HUES6 (cell line): ENCODE results near the gene LARGE1.

Source experiments
- H3K27ac ChIP-seq: 2 replicates; pipeline ENCODE4 v1.7.0; 2013; ENCODE audit warnings: low read depth, mild to moderate bottlenecking, low read length, inconsistent platforms
- H3K27me3 ChIP-seq: 2 replicates; pipeline ENCODE4 v1.6.1; 2013; ENCODE audit warnings: low read length; ENCODE audit not compliant: control insufficient read depth, insufficient read depth
- H3K36me3 ChIP-seq: 2 replicates; pipeline ENCODE4 v1.6.1; 2013; ENCODE audit warnings: low read length; ENCODE audit not compliant: control insufficient read depth, insufficient read depth
- H3K4me1 ChIP-seq: 2 replicates; pipeline ENCODE4 v1.6.1; 2013; ENCODE audit warnings: low read length; ENCODE audit not compliant: control insufficient read depth, insufficient read depth
- H3K4me3 ChIP-seq: 2 replicates; pipeline ENCODE4 v1.5.1; 2013; ENCODE audit warnings: low read depth, low read length
- H3K9ac ChIP-seq: one replicate; pipeline ENCODE4 v1.6.1; 2013; ENCODE audit warnings: mild to moderate bottlenecking, low read length
- H3K9me3 ChIP-seq: 2 replicates; pipeline ENCODE4 v1.6.1; 2013; ENCODE audit warnings: low read depth, low read length; ENCODE audit not compliant: control insufficient read depth, insufficient read depth

Gene LARGE1

GRCh38 chr22:33913188-33913587 is 7.1 kb downstream of the LARGE1 start:
- Histone ChIP-seq H3K9me3 (no peaks in the 10 kb centered on the region), H3K4me3 (no peak overlapping the region), H3K27ac (no peak overlapping the region), H3K9ac (no peak overlapping the region), H3K36me3 (peaks cover 9% of the 10 kb centered on the region; the same call in 1 of the 2 replicates), H3K27me3 (peaks cover 2% of the 10 kb centered on the region; the same call in 1 of the 2 replicates), H3K4me1 (peaks cover 51% of the 10 kb centered on the region)

- no peak overlapping the region for H3K4me3 ChIP-seq
- H3K9me3 ChIP-seq, result no peaks in the 10 kb centered on the region
- no peak overlapping the region for H3K27ac ChIP-seq
Observed at GRCh38 chr22:33909911-33910310, 10.4 kb downstream of the LARGE1 start.

GRCh38 chr22:33909075-33909458 is 11.2 kb downstream of the LARGE1 start:
- no peak overlapping the region for H3K27ac ChIP-seq
- H3K9me3 ChIP-seq, result no peaks in the 10 kb centered on the region
- H3K9ac ChIP-seq, result no peak overlapping the region
- peaks cover 12% of the 10 kb centered on the region; the same call in 1 of the 2 replicates for H3K36me3 ChIP-seq
- no peaks in the 10 kb centered on the region for H3K27me3 ChIP-seq
- H3K4me1 ChIP-seq, result peaks cover 18% of the 10 kb centered on the region; the same call in 1 of the 2 replicates
- no peak overlapping the region for H3K4me3 ChIP-seq

More at GRCh38 chr22:33909911-33910310, 10.4 kb downstream of the LARGE1 start:
- Histone ChIP-seq H3K9ac (no peak overlapping the region), H3K4me1 (peaks cover 26% of the 10 kb centered on the region), H3K36me3 (peaks cover 12% of the 10 kb centered on the region; the same call in 1 of the 2 replicates), H3K27me3 (no peaks in the 10 kb centered on the region)

- H3K9ac ChIP-seq, result no peak overlapping the region
- peaks cover 15% of the 10 kb centered on the region; the same call in 1 of the 2 replicates for H3K4me1 ChIP-seq
- no peaks in the 10 kb centered on the region for H3K27me3 ChIP-seq
- no peaks in the 10 kb centered on the region for H3K9me3 ChIP-seq
- no peak overlapping the region for H3K4me3 ChIP-seq
- peaks cover 12% of the 10 kb centered on the region; the same call in 1 of the 2 replicates for H3K36me3 ChIP-seq
- H3K27ac ChIP-seq, result no peak overlapping the region
Observed at GRCh38 chr22:33908171-33909074, 11.9 kb downstream of the LARGE1 start.

- peaks cover 12% of the 10 kb centered on the region; the same call in 1 of the 2 replicates for H3K36me3 ChIP-seq
- no peak overlapping the region for H3K27ac ChIP-seq
- no peaks in the 10 kb centered on the region for H3K9me3 ChIP-seq
- H3K27me3 ChIP-seq, result no peaks in the 10 kb centered on the region
- H3K4me3 ChIP-seq, result no peak overlapping the region
- H3K9ac ChIP-seq, result no peak overlapping the region
- peaks cover 17% of the 10 kb centered on the region for H3K4me1 ChIP-seq
Observed at GRCh38 chr22:33906954-33907353, 13.3 kb downstream of the LARGE1 start.

- Histone ChIP-seq H3K27ac (no peak overlapping the region), H3K9me3 (no peaks in the 10 kb centered on the region), H3K36me3 (peaks cover 12% of the 10 kb centered on the region; the same call in 1 of the 2 replicates), H3K4me3 (no peak overlapping the region), H3K9ac (no peak overlapping the region), H3K27me3 (no peaks in the 10 kb centered on the region), H3K4me1 (peaks cover 17% of the 10 kb centered on the region)
Observed at GRCh38 chr22:33906475-33906874, 13.8 kb downstream of the LARGE1 start.

GRCh38 chr22:33903012-33903411 is 17.3 kb downstream of the LARGE1 start:
- no peaks in the 10 kb centered on the region for H3K27me3 ChIP-seq
- no peaks in the 10 kb centered on the region for H3K9me3 ChIP-seq
- no peak overlapping the region for H3K9ac ChIP-seq
- peaks cover 45% of the 10 kb centered on the region for H3K4me1 ChIP-seq
- no peak overlapping the region for H3K27ac ChIP-seq
- no peak overlapping the region for H3K4me3 ChIP-seq
- 0 out of 2 replicates have a peak, but pooled peaks cover 3% of the 10 kb centered on the region for H3K36me3 ChIP-seq

GRCh38 chr22:33902073-33902472 is 18.2 kb downstream of the LARGE1 start:
- peaks cover 54% of the 10 kb centered on the region for H3K4me1 ChIP-seq
- no peak overlapping the region for H3K9ac ChIP-seq
- H3K27me3 ChIP-seq, result no peaks in the 10 kb centered on the region
- no peak overlapping the region for H3K4me3 ChIP-seq
- H3K9me3 ChIP-seq, result no peaks in the 10 kb centered on the region
- no peaks in the 10 kb centered on the region for H3K36me3 ChIP-seq
- no peak overlapping the region for H3K27ac ChIP-seq

GRCh38 chr22:33898121-33898520 is 22.2 kb downstream of the LARGE1 start:
- Histone ChIP-seq H3K4me3 (no peak overlapping the region), H3K27me3 (no peaks in the 10 kb centered on the region), H3K27ac (peak overlapping the region; percentile 83; the same call in 1 of the 2 replicates), H3K36me3 (no peaks in the 10 kb centered on the region), H3K9ac (no peak overlapping the region), H3K4me1 (peaks cover 86% of the 10 kb centered on the region), H3K9me3 (peaks cover 8% of the 10 kb centered on the region)

GRCh38 chr22:33897448-33897835 is 22.8 kb downstream of the LARGE1 start:
- peak overlapping the region; percentile 4; the same call in 1 of the 2 replicates for H3K4me3 ChIP-seq
- H3K27ac ChIP-seq, result peak overlapping the region; percentile 83
- H3K36me3 ChIP-seq, result no peaks in the 10 kb centered on the region
- peak overlapping the region; percentile 48 for H3K9ac ChIP-seq
- H3K27me3 ChIP-seq, result no peaks in the 10 kb centered on the region
- peaks cover 8% of the 10 kb centered on the region for H3K9me3 ChIP-seq
- H3K4me1 ChIP-seq, result peaks cover 88% of the 10 kb centered on the region
